ENCODE measurements around the gene COPE. TPM values are rescaled to one million over a fixed set of nuclear protein-coding genes. Genes with fewer than 3 reads are reported as not detected.

The COPE gene
- total and polyA plus RNA-seq, 2 donors (not counting 1 experiment from before 2014, with no cell fraction given), result 154 to 279 TPM

GRCh38 chr19:18881491-18881890, 37.7 kb downstream of the COPE start:
- intact Hi-C loops (cut with micrococcal nuclease), result no loop called here
- H3K4me1 ChIP-seq (ENCODE audit: control insufficient read depth in 2 of 2, insufficient read depth in 2 of 2, low read length in 2 of 2), result no peaks in the 10 kb centered on the region
- no peak overlapping the region for H3K4me3 ChIP-seq (ENCODE audit: control extremely low read depth in 1 of 5, extremely low read depth in 1 of 5, insufficient read depth in 1 of 5, low read depth in 2 of 5, low read length in 4 of 5)
- Mint-ChIP-seq H3K4me1 (no peaks in the 10 kb centered on the region), H3K4me3 (no peak overlapping the region), H3K27me3 (no peaks in the 10 kb centered on the region), H3K27ac (no peak overlapping the region), H3K9me3 (ENCODE audit: insufficient read depth) (peaks cover 3% of the 10 kb centered on the region)
- no peak overlapping the region for H3K9ac ChIP-seq (ENCODE audit: low read length)
- TF ChIP-seq CTCF (IDR thresholded peaks at IDR 0.05) (no peak), EZH2 (IDR thresholded peaks at IDR 0.05; ENCODE audit: borderline replicate concordance, insufficient read depth, low read depth, low read length, poor library complexity, severe bottlenecking) (no peak)
- H3K27ac ChIP-seq (ENCODE audit: low read length in 2 of 2), result no peak overlapping the region
- H3K9me3 ChIP-seq (ENCODE audit: control extremely low read depth in 1 of 3, control insufficient read depth in 2 of 3, insufficient read depth in 1 of 3, low read length in 2 of 3), result peaks cover 0 to 29% (median 4%) of the 10 kb centered on the region in 3 donors
- DNase-seq (no peak), ATAC-seq (ENCODE audit: low read depth) (no peak)
- no peaks in the 10 kb centered on the region for H4K20me1 ChIP-seq (ENCODE audit: control insufficient read depth, insufficient read depth, low read length, poor library complexity, severe bottlenecking)
- WGBS (ENCODE audit: insufficient coverage), result 90% methylated on average over 7 of the region's 7 CpGs
- H2AFZ ChIP-seq (ENCODE audit: insufficient read depth, low read depth, low read length, poor library complexity, severe bottlenecking), result no peak overlapping the region
- H3K36me3 ChIP-seq (replicated peaks in 1 of 2; ENCODE audit: control extremely low read depth in 1 of 2, control insufficient read depth in 1 of 2, extremely low read depth in 1 of 2, insufficient read depth in 2 of 2, low read length in 1 of 2), result no peaks in the 10 kb centered on the region
- H3K27me3 ChIP-seq (replicated peaks in 1 of 4; ENCODE audit: control extremely low read depth in 1 of 4, control insufficient read depth in 3 of 4, insufficient read depth in 4 of 4, low read length in 3 of 4), result no peaks in the 10 kb centered on the region
- ChIA-PET CTCF (no interaction called here), POLR2A (no interaction called here)
- no peak overlapping the region for H3K4me2 ChIP-seq (replicated peaks; ENCODE audit: low read depth, low read length, poor library complexity, severe bottlenecking)
- no peaks in the 10 kb centered on the region for H3K79me2 ChIP-seq (ENCODE audit: control insufficient read depth, insufficient read depth, low read length)

- H3K4me1 Mint-ChIP-seq, result no peaks in the 10 kb centered on the region
- no peak overlapping the region for H3K4me3 Mint-ChIP-seq
- 68% methylated on average over 13 of the region's 13 CpGs for WGBS (ENCODE audit: insufficient coverage)
- Histone ChIP-seq H3K4me2 (replicated peaks; ENCODE audit: low read depth, low read length, poor library complexity, severe bottlenecking) (no peak overlapping the region), H3K9ac (ENCODE audit: low read length) (no peak overlapping the region), H4K20me1 (ENCODE audit: control insufficient read depth, insufficient read depth, low read length, poor library complexity, severe bottlenecking) (no peaks in the 10 kb centered on the region), H3K36me3 (replicated peaks in 1 of 2; ENCODE audit: control extremely low read depth in 1 of 2, control insufficient read depth in 1 of 2, extremely low read depth in 1 of 2, insufficient read depth in 2 of 2, low read length in 1 of 2) (no peaks in the 10 kb centered on the region), H3K4me1 (ENCODE audit: control insufficient read depth in 2 of 2, insufficient read depth in 2 of 2, low read length in 2 of 2) (no peaks in the 10 kb centered on the region), H3K27me3 (replicated peaks in 1 of 4; ENCODE audit: control extremely low read depth in 1 of 4, control insufficient read depth in 3 of 4, insufficient read depth in 4 of 4, low read length in 3 of 4) (no peaks in the 10 kb centered on the region), H3K79me2 (ENCODE audit: control insufficient read depth, insufficient read depth, low read length) (no peaks in the 10 kb centered on the region), H3K4me3 (ENCODE audit: control extremely low read depth in 1 of 5, extremely low read depth in 1 of 5, insufficient read depth in 1 of 5, low read depth in 2 of 5, low read length in 4 of 5) (no peak overlapping the region), H3K9me3 (ENCODE audit: control extremely low read depth in 1 of 3, control insufficient read depth in 2 of 3, insufficient read depth in 1 of 3, low read length in 2 of 3) (peaks cover 0 to 27% (median 4%) of the 10 kb centered on the region in 3 donors), H2AFZ (ENCODE audit: insufficient read depth, low read depth, low read length, poor library complexity, severe bottlenecking) (no peak overlapping the region), H3K27ac (ENCODE audit: low read length in 2 of 2) (no peak overlapping the region)
- POLR2A ChIA-PET, result no interaction called here
- peak; percentile 39 for ATAC-seq (ENCODE audit: low read depth)
- intact Hi-C loops (cut with micrococcal nuclease), result no loop called here
- TF ChIP-seq CTCF (IDR thresholded peaks at IDR 0.05), result no peak
- no peak for TF ChIP-seq EZH2 (IDR thresholded peaks at IDR 0.05; ENCODE audit: borderline replicate concordance, insufficient read depth, low read depth, low read length, poor library complexity, severe bottlenecking)
- peaks cover 3% of the 10 kb centered on the region for H3K9me3 Mint-ChIP-seq (ENCODE audit: insufficient read depth)
- CTCF ChIA-PET, result no interaction called here
- H3K27me3 Mint-ChIP-seq, result no peaks in the 10 kb centered on the region
- DNase-seq, result peak; percentile 34
- no peak overlapping the region for H3K27ac Mint-ChIP-seq
Observed at GRCh38 chr19:18879579-18880373, 39.4 kb downstream of the COPE start.

All from B cell (primary cell).